Retinal pigment epithelial cell (primary cell): Measurements from ENCODE around the gene PREX1.

ENCODE experiments used
- DNase-seq: peaks from one replicate; pipeline ENCODE4 v3.0.0-alpha.2; 2010; ENCODE audit warnings: low read depth
- H3K4me3 ChIP-seq: 2 replicates; pipeline ENCODE4 v1.5.1; 2011; ENCODE audit warnings: mild to moderate bottlenecking, low read length, control low read depth, moderate library complexity
- CTCF ChIP-seq: conservative IDR thresholded peaks from 2 replicates; pipeline ENCODE4 v1.5.1; 2011; ENCODE audit warnings: low read depth, low read length, control low read depth, inconsistent platforms

PREX1 gene

GRCh38 chr20:48616481-48616880, 211.3 kb downstream of the PREX1 start:
- no peak for DNase-seq
- H3K4me3 ChIP-seq = no peak overlapping the region

GRCh38 chr20:48615871-48616270, 211.9 kb downstream of the PREX1 start:
- TF ChIP-seq CTCF = no peak
- no peak for DNase-seq
- no peak overlapping the region for H3K4me3 ChIP-seq

More at GRCh38 chr20:48616481-48616880, 211.3 kb downstream of the PREX1 start:
- TF ChIP-seq CTCF = no peak

GRCh38 chr20:48614593-48615274, 213.1 kb downstream of the PREX1 start:
- DNase-seq = no peak
- TF ChIP-seq CTCF = no peak
- H3K4me3 ChIP-seq = no peak overlapping the region

GRCh38 chr20:48613926-48614325, 213.9 kb downstream of the PREX1 start:
- no peak for TF ChIP-seq CTCF
- no peak overlapping the region for H3K4me3 ChIP-seq
- no peak for DNase-seq

- no peak for DNase-seq
- no peak overlapping the region for H3K4me3 ChIP-seq
- TF ChIP-seq CTCF = no peak
Observed at GRCh38 chr20:48612335-48612734, 215.5 kb downstream of the PREX1 start.

- no peak overlapping the region for H3K4me3 ChIP-seq
- DNase-seq = no peak
- no peak for TF ChIP-seq CTCF
Observed at GRCh38 chr20:48610996-48611395, 216.8 kb downstream of the PREX1 start.

GRCh38 chr20:48609491-48609978, 218.3 kb downstream of the PREX1 start:
- no peak for TF ChIP-seq CTCF
- DNase-seq = no peak
- no peak overlapping the region for H3K4me3 ChIP-seq
